ENCODE measurements around the gene PDE4D.

Gene PDE4D

GRCh38 chr5:59487772-59488729, 405.5 kb downstream of the PDE4D start:
- Histone ChIP-seq H3K9me3 (no peaks in the 10 kb centered on the region), H3K27me3 (no peaks in the 10 kb centered on the region), H3K36me3 (no peaks in the 10 kb centered on the region), H3K4me3 (ENCODE audit: low read depth, low read length) (no peak overlapping the region), H3K4me1 (peaks cover 34% of the 10 kb centered on the region)
- DNase-seq = no peak
- no peak for TF ChIP-seq CTCF (IDR thresholded peaks at IDR 0.05; ENCODE audit: low read depth, low read length)

- H3K36me3 ChIP-seq = no peaks in the 10 kb centered on the region
- no peak overlapping the region for H3K4me3 ChIP-seq (ENCODE audit: low read depth, low read length)
- H3K9me3 ChIP-seq = no peaks in the 10 kb centered on the region
- TF ChIP-seq CTCF (IDR thresholded peaks at IDR 0.05; ENCODE audit: low read depth, low read length) = no peak
- H3K4me1 ChIP-seq = peaks cover 34% of the 10 kb centered on the region
- H3K27me3 ChIP-seq = no peaks in the 10 kb centered on the region
- no peak for DNase-seq
Observed at GRCh38 chr5:59487068-59487686, 406.3 kb downstream of the PDE4D start.

GRCh38 chr5:59486508-59486907, 407.0 kb downstream of the PDE4D start:
- H3K4me1 ChIP-seq = peaks cover 34% of the 10 kb centered on the region
- H3K4me3 ChIP-seq (ENCODE audit: low read depth, low read length) = no peak overlapping the region

GRCh38 chr5:59485629-59486439, 407.7 kb downstream of the PDE4D start:
- TF ChIP-seq CTCF (IDR thresholded peaks at IDR 0.05; ENCODE audit: low read depth, low read length) = no peak
- Histone ChIP-seq H3K4me3 (ENCODE audit: low read depth, low read length) (no peak overlapping the region; the same call in 1 of the 2 replicates), H3K27me3 (no peaks in the 10 kb centered on the region), H3K36me3 (no peaks in the 10 kb centered on the region), H3K9me3 (no peaks in the 10 kb centered on the region), H3K4me1 (peaks cover 34% of the 10 kb centered on the region)
- DNase-seq = peak; percentile 58

More at GRCh38 chr5:59486508-59486907, 407.0 kb downstream of the PDE4D start:
- no peaks in the 10 kb centered on the region for H3K27me3 ChIP-seq
- TF ChIP-seq CTCF (IDR thresholded peaks at IDR 0.05; ENCODE audit: low read depth, low read length) = no peak
- no peaks in the 10 kb centered on the region for H3K36me3 ChIP-seq
- no peak for DNase-seq
- no peaks in the 10 kb centered on the region for H3K9me3 ChIP-seq

- Histone ChIP-seq H3K4me1 (peaks cover 34% of the 10 kb centered on the region), H3K27me3 (no peaks in the 10 kb centered on the region), H3K9me3 (no peaks in the 10 kb centered on the region), H3K4me3 (ENCODE audit: low read depth, low read length) (peak overlapping the region; percentile 17), H3K36me3 (no peaks in the 10 kb centered on the region)
- no peak for TF ChIP-seq CTCF (IDR thresholded peaks at IDR 0.05; ENCODE audit: low read depth, low read length)
- no peak for DNase-seq
Observed at GRCh38 chr5:59485107-59485506, 408.4 kb downstream of the PDE4D start.

Data from BE2C (cell line).